Measurements from ENCODE around the gene UCP2.

UCP2 gene

GRCh38 chr11:74021998-74022397 is 39.4 kb upstream of the UCP2 start:
- DNase-seq (ENCODE audit: low read depth), result no peak
- TF ChIP-seq CTCF (IDR thresholded peaks at IDR 0.05; ENCODE audit: low read depth, low read length, missing control alignments), result no peak
- no peak overlapping the region for H3K4me3 ChIP-seq (ENCODE audit: low read depth, low read length)

- TF ChIP-seq CTCF (IDR thresholded peaks at IDR 0.05; ENCODE audit: low read depth, low read length, missing control alignments), result no peak
- H3K4me3 ChIP-seq (ENCODE audit: low read depth, low read length), result no peak overlapping the region
- peak; percentile 21 for DNase-seq (ENCODE audit: low read depth)
Measured at GRCh38 chr11:74020539-74020938, 37.9 kb upstream of the UCP2 start.

- no peak for DNase-seq (ENCODE audit: low read depth)
- TF ChIP-seq CTCF (IDR thresholded peaks at IDR 0.05; ENCODE audit: low read depth, low read length, missing control alignments), result no peak
- no peak overlapping the region for H3K4me3 ChIP-seq (ENCODE audit: low read depth, low read length)
Measured at GRCh38 chr11:74019860-74020259, 37.2 kb upstream of the UCP2 start.

GRCh38 chr11:74019104-74019738 is 36.6 kb upstream of the UCP2 start:
- TF ChIP-seq CTCF (IDR thresholded peaks at IDR 0.05; ENCODE audit: low read depth, low read length, missing control alignments), result no peak
- DNase-seq (ENCODE audit: low read depth), result no peak
- H3K4me3 ChIP-seq (ENCODE audit: low read depth, low read length), result no peak overlapping the region

GRCh38 chr11:74018331-74019005 is 35.8 kb upstream of the UCP2 start:
- no peak overlapping the region for H3K4me3 ChIP-seq (ENCODE audit: low read depth, low read length)
- TF ChIP-seq CTCF (IDR thresholded peaks at IDR 0.05; ENCODE audit: low read depth, low read length, missing control alignments), result no peak
- DNase-seq (ENCODE audit: low read depth), result no peak

GRCh38 chr11:74017631-74018030 is 35.0 kb upstream of the UCP2 start:
- no peak overlapping the region for H3K4me3 ChIP-seq (ENCODE audit: low read depth, low read length)
- DNase-seq (ENCODE audit: low read depth), result no peak
- TF ChIP-seq CTCF (IDR thresholded peaks at IDR 0.05; ENCODE audit: low read depth, low read length, missing control alignments), result no peak
